Activated CD4-positive, CD25-positive, alpha-beta regulatory T cell treated with anti-CD3 and anti-CD28 coated beads, Interleukin-2, amount 50 U/mL, for 72 hours (primary cell): Measurements from ENCODE around the gene P2RX7.

Source experiments
- DNase-seq: peaks from one replicate; pipeline ENCODE4 v3.0.0; 2021

The P2RX7 gene

GRCh38 chr12:121132601-121133481, at the start of gene P2RX7:
Gene P2RX7, plus strand, starts transcription at chr12:121132876. Its CDS starts 95 bp downstream, at chr12:121132971.
- DNase-seq: peak; percentile 49

- DNase-seq: no peak
These were observed 48.4 kb upstream of the P2RX7 start for GRCh38 chr12:121084229-121084628.

DNA sequence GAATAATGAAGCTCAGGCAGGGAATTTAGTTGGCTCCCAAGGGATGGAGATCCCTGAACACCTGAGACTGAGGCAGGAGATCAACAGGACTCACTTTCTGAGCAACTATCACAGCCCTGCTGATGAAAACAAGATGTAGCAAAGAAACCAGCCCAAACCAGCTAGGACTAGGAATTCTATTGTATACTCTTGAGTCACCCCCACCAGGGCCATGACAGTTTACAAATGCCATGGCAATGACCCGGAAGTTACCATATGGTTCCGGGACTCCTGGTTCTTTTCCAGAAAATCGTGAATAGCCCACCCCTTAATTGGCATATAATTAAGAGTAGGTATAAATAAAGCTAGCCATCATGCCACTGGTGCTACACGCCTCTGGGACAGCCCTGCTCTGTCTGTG, 47.6 kb upstream of the P2RX7 start:
- no peak for DNase-seq

DNA sequence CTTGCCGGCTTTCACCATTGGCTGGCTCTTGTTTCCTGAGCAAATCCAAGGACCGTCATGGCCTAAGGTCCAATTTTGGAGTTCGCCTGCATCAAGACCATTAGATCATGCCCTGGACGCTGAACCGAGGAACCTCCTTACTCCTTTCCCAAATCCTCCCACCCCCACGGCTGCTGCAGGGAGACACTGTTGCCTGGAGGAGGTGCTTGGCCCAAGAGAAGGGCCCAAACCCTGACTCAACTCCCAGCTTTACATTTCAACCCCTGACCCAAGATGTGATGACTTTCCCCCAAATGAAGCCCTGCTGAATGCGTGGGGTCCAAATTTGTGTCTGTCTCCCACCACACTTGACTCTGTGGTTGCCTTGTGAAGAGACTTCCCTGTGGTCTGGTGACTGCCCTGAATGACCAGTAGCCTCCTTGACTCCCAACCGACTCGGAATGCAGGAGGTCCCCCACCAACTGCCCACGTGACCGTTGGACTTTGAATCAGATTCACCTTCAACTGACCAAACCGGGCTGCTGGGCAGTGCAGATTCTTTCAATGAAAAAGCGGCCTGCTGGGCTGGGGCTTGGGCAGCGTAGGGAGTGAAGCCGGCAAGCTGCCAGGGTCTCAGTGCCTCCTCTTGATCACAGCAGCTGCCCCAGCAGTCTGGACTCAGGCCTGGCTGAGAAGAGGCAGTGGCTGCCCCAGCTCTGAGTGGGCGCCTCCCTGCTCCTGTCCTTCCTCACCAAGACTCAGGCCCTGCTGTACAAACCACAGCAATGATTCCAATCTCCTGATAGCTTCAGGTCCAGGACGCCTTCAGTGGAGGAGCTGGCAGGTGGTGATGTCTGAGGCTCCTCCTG, 46.9 kb upstream of the P2RX7 start:
- DNase-seq: no peak

- DNase-seq: no peak
These were observed 45.8 kb upstream of the P2RX7 start for GRCh38 chr12:121086781-121087295.

- no peak for DNase-seq
These were observed 45.0 kb upstream of the P2RX7 start for GRCh38 chr12:121087467-121088194.

GRCh38 chr12:121088195-121088585, 44.5 kb upstream of the P2RX7 start:
- no peak for DNase-seq

DNA sequence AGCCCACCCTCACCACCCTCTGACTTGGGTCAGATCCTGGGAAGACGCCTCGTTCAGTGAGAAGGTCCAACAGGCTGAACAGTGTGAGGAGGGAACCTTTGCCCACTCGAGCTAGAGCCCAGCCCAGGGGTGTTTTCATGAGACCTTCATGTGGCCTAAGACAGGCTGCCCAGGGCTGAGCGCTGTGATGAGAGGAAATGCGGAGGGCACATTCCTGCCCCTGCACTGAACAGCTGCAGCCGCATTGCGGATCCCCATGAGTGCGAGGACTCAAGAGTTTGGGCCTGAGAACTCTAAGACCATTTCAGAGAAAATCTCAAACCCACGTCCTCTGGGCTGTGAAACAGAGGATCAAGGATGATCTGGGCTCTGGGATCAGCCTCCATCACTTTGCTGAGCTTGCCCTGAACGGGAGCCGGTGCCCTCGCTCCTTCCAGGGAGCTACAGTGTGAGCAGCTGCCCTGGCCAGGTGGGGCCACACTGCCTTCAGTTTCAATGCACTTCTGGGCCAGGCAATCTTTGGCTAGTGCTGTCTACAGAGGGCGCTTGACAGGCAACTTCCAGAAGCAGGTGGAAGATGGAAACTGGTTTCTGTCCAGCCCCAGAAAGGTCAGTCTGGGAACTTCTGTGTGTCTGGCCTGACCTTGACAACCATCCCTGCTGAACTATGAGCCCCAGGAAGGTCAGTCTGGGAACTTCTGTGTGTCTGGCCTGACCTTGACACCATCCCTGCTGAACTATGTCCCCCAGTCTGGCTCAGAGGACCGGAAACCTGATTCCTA, 43.5 kb upstream of the P2RX7 start:
- DNase-seq: no peak

- DNase-seq: no peak
These were observed 42.8 kb upstream of the P2RX7 start for GRCh38 chr12:121089813-121090430.

DNA sequence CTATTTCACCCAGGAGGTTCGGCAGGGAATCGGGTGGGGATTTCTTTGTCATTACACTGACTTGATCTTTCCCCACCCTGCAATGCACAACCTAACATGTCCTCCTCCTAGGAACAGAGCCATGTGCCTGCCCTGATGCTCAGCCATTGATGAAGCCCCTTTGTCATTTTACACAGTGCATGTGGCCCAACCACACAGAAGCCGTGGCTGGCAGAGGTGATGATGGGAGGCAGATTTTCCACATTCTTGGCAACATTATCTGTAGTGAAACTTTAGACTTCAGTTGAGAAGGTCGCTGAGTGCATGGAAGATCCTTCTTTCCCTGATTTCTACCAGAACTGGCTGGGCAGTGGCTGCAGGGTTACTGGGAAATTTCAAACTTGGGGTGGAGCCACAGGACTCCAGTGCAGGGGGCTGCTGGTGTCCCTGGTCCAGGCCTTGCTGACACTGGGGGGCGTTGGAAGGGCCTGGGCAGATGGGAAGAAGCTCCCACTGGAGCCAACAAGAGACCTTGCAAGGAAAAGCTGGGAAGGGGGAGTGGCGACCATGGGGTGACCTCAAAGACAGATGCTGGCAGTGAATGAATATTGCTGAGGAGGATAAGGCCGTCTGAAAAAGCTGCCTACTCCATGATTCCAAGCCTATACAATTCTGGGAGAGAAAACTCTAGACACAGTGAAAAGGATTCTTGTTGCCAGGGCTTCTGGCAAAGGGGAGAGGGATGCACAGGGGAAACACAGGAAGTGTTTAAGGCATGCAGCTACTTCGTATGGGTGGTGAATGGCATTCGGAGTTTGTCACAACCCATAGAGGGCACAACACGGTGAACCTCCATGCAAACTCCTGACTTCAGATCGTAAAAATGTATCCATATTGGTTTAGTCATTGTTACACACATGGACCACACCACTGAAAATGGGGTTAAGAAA, 41.8 kb upstream of the P2RX7 start:
- no peak for DNase-seq

GRCh38 chr12:121092034-121092433, 40.6 kb upstream of the P2RX7 start:
- no peak for DNase-seq

GRCh38 chr12:121093487-121093891, 39.2 kb upstream of the P2RX7 start:
- no peak for DNase-seq

- DNase-seq: peak; percentile 75
These were observed 37.0 kb upstream of the P2RX7 start for GRCh38 chr12:121095544-121096198.

DNA sequence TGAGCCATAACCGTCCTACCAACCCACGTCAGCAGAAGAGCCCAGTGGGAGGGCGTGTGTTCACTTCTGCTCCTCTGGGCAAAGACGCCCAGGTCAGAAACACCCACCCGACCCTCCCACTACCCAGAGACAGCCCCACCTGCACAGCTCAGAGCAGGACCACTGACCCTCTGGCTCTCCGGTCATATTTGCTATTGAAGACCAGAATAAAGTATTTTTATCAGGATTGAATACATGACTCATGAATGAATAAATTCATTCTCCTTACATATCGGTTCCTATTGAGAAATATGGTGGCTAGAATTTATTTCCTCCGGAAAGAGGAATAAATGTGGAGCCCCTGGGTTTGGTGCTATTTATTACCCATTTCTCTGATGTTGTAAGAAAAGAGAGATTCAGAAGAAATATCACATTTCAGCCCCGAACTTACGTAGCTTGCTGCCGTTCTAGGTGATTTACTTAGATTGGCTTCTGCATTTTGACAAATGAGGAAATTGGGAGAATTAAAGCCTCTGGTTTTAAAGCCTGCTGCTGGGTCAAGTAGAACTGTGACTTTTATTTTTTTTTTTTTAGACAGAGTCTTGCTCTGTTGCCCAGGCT, 36.4 kb upstream of the P2RX7 start:
- no peak for DNase-seq

GRCh38 chr12:121099779-121100178, 32.9 kb upstream of the P2RX7 start:
- DNase-seq: no peak

DNA sequence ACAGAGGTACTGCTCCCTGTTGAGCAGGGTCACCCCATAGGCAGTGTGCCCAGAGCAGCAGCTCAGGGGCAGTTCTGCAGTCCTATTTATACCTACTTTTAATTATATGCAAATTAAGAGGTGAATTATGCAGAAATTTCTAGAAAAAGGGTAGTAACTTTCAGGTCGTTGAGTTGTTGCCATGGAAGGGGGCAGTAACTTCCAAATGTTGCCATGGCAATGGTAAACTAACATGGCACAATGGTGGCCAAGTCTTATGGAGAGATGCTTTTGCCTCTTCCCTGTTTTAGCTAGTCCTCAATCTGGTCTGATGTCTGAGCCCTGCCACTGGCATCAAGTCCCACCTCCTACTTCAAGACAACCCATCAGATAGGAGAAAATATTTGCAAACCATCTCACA, 30.4 kb upstream of the P2RX7 start:
- DNase-seq: no peak

- no peak for DNase-seq
These were observed 25.0 kb upstream of the P2RX7 start for GRCh38 chr12:121107681-121108080.

DNA sequence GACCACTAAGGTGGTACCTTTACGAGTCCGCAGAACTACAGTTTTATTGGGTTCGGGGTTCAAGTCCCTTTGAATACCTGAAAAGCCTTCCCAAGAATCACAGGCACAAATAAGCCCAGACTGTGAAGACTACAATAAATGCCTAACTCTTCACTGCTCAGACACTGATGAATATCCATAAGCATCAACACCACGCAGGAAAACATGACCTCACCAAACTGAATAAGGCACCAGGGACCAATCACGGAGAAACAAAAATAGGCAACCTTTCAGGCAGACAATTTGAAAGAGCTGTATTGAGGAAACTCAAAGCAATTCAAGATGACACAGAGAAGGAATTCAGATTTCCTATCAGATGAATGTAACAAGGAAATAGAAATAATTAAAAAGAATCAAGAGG, 24.2 kb upstream of the P2RX7 start:
- no peak for DNase-seq

GRCh38 chr12:121110211-121110940, 22.3 kb upstream of the P2RX7 start:
- peak; percentile 60 for DNase-seq
